ENCODE results near the gene TTC33. TPM values are rescaled to one million over a fixed set of nuclear protein-coding genes. Genes with fewer than 3 reads are reported as not detected.

Gene TTC33
- total and polyA plus RNA-seq, 2 of the 13 experiments (the other 11 are each of a cell fraction or from before 2014, with no cell fraction given) = 4.5 to 20.0 TPM

- Histone ChIP-seq H4K20me1 (ENCODE audit: insufficient read depth, low read length) (no peaks in the 10 kb centered on the region), H3K9ac (ENCODE audit: insufficient read depth, low read depth, low read length) (no peak overlapping the region), H3K9me3 (ENCODE audit: low read length) (no peaks in the 10 kb centered on the region), H3K4me3 (replicated peaks in 1 of 3; ENCODE audit: insufficient read depth in 1 of 3, low read depth in 2 of 3, low read length in 3 of 3) (no peak overlapping the region), H3K79me2 (ENCODE audit: insufficient read depth, low read length) (no peaks in the 10 kb centered on the region), H3K27me3 (ENCODE audit: control insufficient read depth in 1 of 2, insufficient read depth in 2 of 2, low read length in 2 of 2) (no peaks in the 10 kb centered on the region), H3K27ac (ENCODE audit: extremely low read length, insufficient read depth, low read length) (no peak overlapping the region), H3K4me1 (ENCODE audit: insufficient read depth, low read length) (no peaks in the 10 kb centered on the region), H3K4me2 (ENCODE audit: low read depth, low read length) (no peak overlapping the region), H2AFZ (ENCODE audit: low read length) (no peak overlapping the region), H3K36me3 (replicated peaks in 1 of 2; ENCODE audit: control insufficient read depth in 1 of 2, insufficient read depth in 2 of 2, low read length in 2 of 2) (no peaks in the 10 kb centered on the region)
- CTCF ChIA-PET (ENCODE audit: low intra/inter-chr PET ratio, low total read pairs) = no interaction called here
- WGBS (ENCODE audit: low lambda C conversion rate) = 62% methylated on average over 3 of the region's 3 CpGs
- ATAC-seq (no peak), DNase-seq (ENCODE audit: low spot score) (no peak), FAIRE-seq (no peak)
- intact Hi-C loops (cut with micrococcal nuclease; ENCODE audit: unreplicated experiment) = no loop called here
- BruUV-seq (replicated peaks) = no TSS peak
- TF ChIP-seq PHF20 (CRISPR knock-in tag; IDR thresholded peaks at IDR 0.05) = no peak
- no peak for TF ChIP-seq KDM5B (CRISPR knock-in tag; IDR thresholded peaks at IDR 0.05; ENCODE audit: borderline replicate concordance)
- no peak for TF ChIP-seq ZNF580 (CRISPR knock-in tag; IDR thresholded peaks at IDR 0.05; ENCODE audit: borderline replicate concordance, low read depth)
- no peak for TF ChIP-seq ZNF577 (CRISPR knock-in tag; IDR thresholded peaks at IDR 0.05; ENCODE audit: borderline replicate concordance, low read depth)
- TF ChIP-seq MIXL1 (CRISPR knock-in tag; IDR thresholded peaks at IDR 0.05) = no peak
- in situ Hi-C loops (cut with HindIII; ENCODE audit: extremely low pct_ligation_motif_present, low pct_unique_long_range_greater_than_20kb) = no loop called here
- POLR2A ChIA-PET = no interaction called here
These were observed 104.6 kb downstream of the TTC33 start for GRCh38 chr5:40651201-40651600.

GRCh38 chr5:40649463-40650030, 106.2 kb downstream of the TTC33 start:
- in situ Hi-C loops (cut with HindIII; ENCODE audit: extremely low pct_ligation_motif_present, low pct_unique_long_range_greater_than_20kb) = no loop called here
- FAIRE-seq = no peak

More at GRCh38 chr5:40649463-40650030, 106.2 kb downstream of the TTC33 start:
- Histone ChIP-seq H3K4me3 (replicated peaks in 1 of 3; ENCODE audit: insufficient read depth in 1 of 3, low read depth in 2 of 3, low read length in 3 of 3) (no peak overlapping the region), H3K27ac (ENCODE audit: extremely low read length, insufficient read depth, low read length) (no peak overlapping the region), H3K27me3 (ENCODE audit: control insufficient read depth in 1 of 2, insufficient read depth in 2 of 2, low read length in 2 of 2) (no peaks in the 10 kb centered on the region), H2AFZ (ENCODE audit: low read length) (no peak overlapping the region), H3K4me2 (ENCODE audit: low read depth, low read length) (no peak overlapping the region), H4K20me1 (ENCODE audit: insufficient read depth, low read length) (no peaks in the 10 kb centered on the region), H3K79me2 (ENCODE audit: insufficient read depth, low read length) (no peaks in the 10 kb centered on the region), H3K9ac (ENCODE audit: insufficient read depth, low read depth, low read length) (no peak overlapping the region), H3K9me3 (ENCODE audit: low read length) (no peaks in the 10 kb centered on the region), H3K4me1 (ENCODE audit: insufficient read depth, low read length) (no peaks in the 10 kb centered on the region), H3K36me3 (replicated peaks in 1 of 2; ENCODE audit: control insufficient read depth in 1 of 2, insufficient read depth in 2 of 2, low read length in 2 of 2) (no peaks in the 10 kb centered on the region)
- BruUV-seq (replicated peaks) = no TSS peak
- intact Hi-C loops (cut with micrococcal nuclease; ENCODE audit: unreplicated experiment) = no loop called here
- ChIA-PET CTCF (ENCODE audit: low intra/inter-chr PET ratio, low total read pairs) (no interaction called here), POLR2A (no interaction called here)
- TF ChIP-seq ZNF180 (CRISPR knock-in tag; IDR thresholded peaks at IDR 0.05; ENCODE audit: borderline replicate concordance, low read depth) (no peak), MED13 (CRISPR knock-in tag; IDR thresholded peaks at IDR 0.05) (no peak)
- WGBS (ENCODE audit: low lambda C conversion rate) = 4% methylated on average over 4 of the region's 4 CpGs
- no peak for ATAC-seq
- DNase-seq (ENCODE audit: low spot score) = no peak
